ENCODE measurements around the gene MYO5A. TPM values are rescaled to one million over a fixed set of nuclear protein-coding genes. Genes with fewer than 3 reads are reported as not detected.

Gene MYO5A
- total RNA-seq, 2 donors from 2014 or later = 50.6 to 58.4 TPM

DNA sequence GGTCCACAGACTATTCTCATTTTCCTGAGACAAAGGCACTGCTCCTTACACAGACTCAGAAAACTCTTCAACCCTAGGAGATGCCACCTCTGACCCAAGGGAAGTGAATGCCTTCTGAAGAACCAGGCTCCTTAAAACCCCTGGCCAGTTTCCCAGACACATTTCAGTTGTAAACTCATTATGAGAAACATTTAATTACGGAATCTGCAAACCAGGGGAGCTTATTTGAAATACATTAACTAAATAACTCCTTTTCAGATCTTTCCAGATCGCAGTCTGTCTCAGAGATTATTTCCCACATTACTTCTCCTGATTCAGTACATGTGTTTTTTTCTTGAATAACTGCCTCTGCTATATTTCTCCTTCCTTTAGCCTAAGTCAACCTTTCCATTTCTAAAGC is 17.6 kb downstream of the MYO5A start:
- Mint-ChIP-seq H3K27ac (peak overlapping the region; percentile 14), H3K27me3 (no peaks in the 10 kb centered on the region), H3K4me3 (no peak overlapping the region), H3K36me3 (ENCODE audit: low read depth) (no peaks in the 10 kb centered on the region), H3K4me1 (peaks cover 33% of the 10 kb centered on the region)
- H3K9me3 ChIP-seq (ENCODE audit: control insufficient read depth, low read length, poor library complexity, severe bottlenecking) = no peaks in the 10 kb centered on the region
- ATAC-seq (no peak), DNase-seq (no peak)

DNA sequence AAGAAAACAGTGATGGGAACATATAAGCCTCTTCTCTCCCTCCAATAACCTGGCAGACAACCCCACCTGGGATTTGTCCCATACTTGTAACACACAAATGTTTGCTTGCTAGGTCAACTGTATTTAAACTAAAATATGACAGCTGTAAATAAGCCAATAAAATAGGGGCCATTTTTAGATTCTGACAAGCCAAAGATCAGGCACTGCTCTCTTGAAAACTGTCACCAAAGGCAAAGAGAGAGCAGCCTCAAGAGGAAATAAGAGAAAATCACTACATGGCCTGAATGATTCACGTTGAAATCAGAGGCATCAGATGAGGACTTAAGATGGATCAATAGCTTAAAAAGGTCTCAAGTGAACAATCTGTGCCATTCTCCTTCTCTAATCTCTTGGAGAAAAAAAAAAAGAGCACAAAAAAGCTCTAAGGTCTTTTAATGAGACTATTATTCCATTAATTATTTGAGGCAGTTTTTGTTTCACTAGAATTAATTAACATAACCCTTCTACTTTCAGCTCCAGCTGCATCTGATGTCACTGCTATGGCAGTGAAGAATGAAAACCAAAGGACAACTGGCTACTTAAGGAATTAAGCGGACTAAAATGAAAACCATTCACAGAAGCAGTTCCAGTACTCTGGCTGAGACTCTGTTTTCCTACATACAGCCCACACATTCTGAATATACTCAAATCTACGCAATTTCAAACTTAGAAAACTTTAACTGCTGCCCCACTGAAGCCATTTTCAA is 19.0 kb downstream of the MYO5A start:
- no peak for ATAC-seq
- no peaks in the 10 kb centered on the region for H3K27me3 Mint-ChIP-seq
- H3K4me1 Mint-ChIP-seq = peaks cover 41% of the 10 kb centered on the region

DNA sequence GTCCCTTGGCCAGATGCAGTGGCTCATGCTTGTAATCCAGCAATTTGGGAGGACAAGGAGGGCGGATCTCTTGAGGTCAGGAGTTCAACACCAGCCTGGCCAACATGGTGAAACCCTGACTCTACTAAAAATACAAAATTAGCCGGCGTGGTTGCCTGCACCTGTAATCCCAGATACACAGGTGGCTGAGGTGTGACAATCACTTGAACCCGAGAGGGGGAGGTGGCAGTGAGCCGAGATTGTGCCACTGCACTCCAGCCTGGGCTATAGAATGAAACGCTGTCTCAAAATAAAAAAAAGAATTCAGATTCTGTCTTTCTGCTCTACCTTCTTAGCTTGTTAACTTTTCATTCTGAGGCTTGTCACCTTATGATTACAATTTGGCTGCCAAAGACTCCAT is 22.1 kb downstream of the MYO5A start:
- ATAC-seq = no peak
- Mint-ChIP-seq H3K4me1 (peaks cover 48% of the 10 kb centered on the region), H3K36me3 (ENCODE audit: low read depth) (no peaks in the 10 kb centered on the region), H3K27ac (no peak overlapping the region), H3K4me3 (no peak overlapping the region), H3K27me3 (no peaks in the 10 kb centered on the region)
- no peaks in the 10 kb centered on the region for H3K9me3 ChIP-seq (ENCODE audit: control insufficient read depth, low read length, poor library complexity, severe bottlenecking)
- DNase-seq = no peak

More for the DNA sequence above, 19.0 kb downstream of the MYO5A start:
- Mint-ChIP-seq H3K36me3 (ENCODE audit: low read depth) (no peaks in the 10 kb centered on the region), H3K27ac (peak overlapping the region; percentile 70), H3K4me3 (no peak overlapping the region)
- no peaks in the 10 kb centered on the region for H3K9me3 ChIP-seq (ENCODE audit: control insufficient read depth, low read length, poor library complexity, severe bottlenecking)
- no peak for DNase-seq

- H3K27ac Mint-ChIP-seq = peak overlapping the region; percentile 6
- ATAC-seq (no peak), DNase-seq (no peak)
- H3K4me1 Mint-ChIP-seq = peaks cover 37% of the 10 kb centered on the region
- H3K4me3 Mint-ChIP-seq = no peak overlapping the region
- H3K36me3 Mint-ChIP-seq (ENCODE audit: low read depth) = no peaks in the 10 kb centered on the region
- no peaks in the 10 kb centered on the region for H3K9me3 ChIP-seq (ENCODE audit: control insufficient read depth, low read length, poor library complexity, severe bottlenecking)
- H3K27me3 Mint-ChIP-seq = no peaks in the 10 kb centered on the region
Measured at GRCh38 chr15:52505151-52505550, 23.5 kb downstream of the MYO5A start.

- Mint-ChIP-seq H3K4me3 (peak overlapping the region; percentile 75), H3K27ac (peak overlapping the region; percentile 6), H3K27me3 (no peaks in the 10 kb centered on the region), H3K36me3 (ENCODE audit: low read depth) (no peaks in the 10 kb centered on the region), H3K4me1 (peaks cover 39% of the 10 kb centered on the region)
- peak; percentile 66 for ATAC-seq
- H3K9me3 ChIP-seq (ENCODE audit: control insufficient read depth, low read length, poor library complexity, severe bottlenecking) = no peaks in the 10 kb centered on the region
- no peak for DNase-seq
Measured at GRCh38 chr15:52503788-52504496, 24.7 kb downstream of the MYO5A start.

- H3K36me3 Mint-ChIP-seq (ENCODE audit: low read depth) = no peaks in the 10 kb centered on the region
- H3K4me1 Mint-ChIP-seq = peaks cover 34% of the 10 kb centered on the region
- H3K27ac Mint-ChIP-seq = no peak overlapping the region
- no peak overlapping the region for H3K4me3 Mint-ChIP-seq
- no peak for DNase-seq
- H3K27me3 Mint-ChIP-seq = no peaks in the 10 kb centered on the region
- no peaks in the 10 kb centered on the region for H3K9me3 ChIP-seq (ENCODE audit: control insufficient read depth, low read length, poor library complexity, severe bottlenecking)
- no peak for ATAC-seq
Measured at GRCh38 chr15:52502608-52503007, 26.1 kb downstream of the MYO5A start.

GRCh38 chr15:52499506-52499905 is 29.2 kb downstream of the MYO5A start:
- no peaks in the 10 kb centered on the region for H3K27me3 Mint-ChIP-seq
- ATAC-seq = no peak
- peaks cover 27% of the 10 kb centered on the region for H3K4me1 Mint-ChIP-seq
- no peaks in the 10 kb centered on the region for H3K9me3 ChIP-seq (ENCODE audit: control insufficient read depth, low read length, poor library complexity, severe bottlenecking)
- no peak overlapping the region for H3K27ac Mint-ChIP-seq
- DNase-seq = no peak
- no peaks in the 10 kb centered on the region for H3K36me3 Mint-ChIP-seq (ENCODE audit: low read depth)
- H3K4me3 Mint-ChIP-seq = no peak overlapping the region

- H3K4me3 Mint-ChIP-seq = no peak overlapping the region
- no peaks in the 10 kb centered on the region for H3K27me3 Mint-ChIP-seq
- no peaks in the 10 kb centered on the region for H3K9me3 ChIP-seq (ENCODE audit: control insufficient read depth, low read length, poor library complexity, severe bottlenecking)
- DNase-seq (no peak), ATAC-seq (no peak)
- H3K27ac Mint-ChIP-seq = no peak overlapping the region
- peaks cover 19% of the 10 kb centered on the region for H3K4me1 Mint-ChIP-seq
- no peaks in the 10 kb centered on the region for H3K36me3 Mint-ChIP-seq (ENCODE audit: low read depth)
Measured at GRCh38 chr15:52498706-52499105, 30.0 kb downstream of the MYO5A start.

DNA sequence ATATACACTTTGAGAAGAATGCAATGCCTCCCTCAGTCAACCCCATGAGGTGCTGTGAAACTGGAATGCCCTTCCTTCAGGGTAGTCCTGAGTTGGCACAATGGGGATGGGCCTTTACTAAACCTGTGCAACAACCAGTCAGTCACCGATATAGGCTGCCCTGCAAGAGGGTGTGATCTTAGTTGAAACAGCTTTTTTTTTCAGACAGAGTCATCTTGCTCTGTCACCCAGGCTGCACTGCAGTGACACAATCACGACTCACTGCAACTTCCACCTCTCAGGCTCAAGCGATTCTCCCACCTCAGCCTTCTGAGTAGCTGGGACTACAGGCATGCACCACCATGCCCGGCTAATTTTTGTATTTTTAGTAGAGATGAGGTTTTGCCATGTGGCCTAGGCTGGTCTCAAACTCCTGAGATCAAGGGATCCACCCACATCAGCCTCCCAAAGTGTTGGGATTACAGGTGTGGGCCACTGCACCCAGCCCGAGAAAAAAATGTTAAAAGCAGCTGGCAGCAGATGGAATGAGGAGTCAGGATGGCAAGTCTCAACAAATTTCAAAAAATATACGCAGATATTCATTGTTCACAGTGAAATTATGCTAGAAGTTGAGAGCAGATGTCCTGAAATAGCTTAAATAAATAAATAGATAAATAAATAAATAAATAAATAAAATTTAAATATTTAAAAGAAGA is 31.8 kb downstream of the MYO5A start:
- Mint-ChIP-seq H3K27ac (no peak overlapping the region), H3K36me3 (ENCODE audit: low read depth) (no peaks in the 10 kb centered on the region), H3K27me3 (no peaks in the 10 kb centered on the region), H3K4me1 (peaks cover 28% of the 10 kb centered on the region), H3K4me3 (no peak overlapping the region)
- H3K9me3 ChIP-seq (ENCODE audit: control insufficient read depth, low read length, poor library complexity, severe bottlenecking) = no peaks in the 10 kb centered on the region
- DNase-seq (no peak), ATAC-seq (peak; percentile 37)

DNA sequence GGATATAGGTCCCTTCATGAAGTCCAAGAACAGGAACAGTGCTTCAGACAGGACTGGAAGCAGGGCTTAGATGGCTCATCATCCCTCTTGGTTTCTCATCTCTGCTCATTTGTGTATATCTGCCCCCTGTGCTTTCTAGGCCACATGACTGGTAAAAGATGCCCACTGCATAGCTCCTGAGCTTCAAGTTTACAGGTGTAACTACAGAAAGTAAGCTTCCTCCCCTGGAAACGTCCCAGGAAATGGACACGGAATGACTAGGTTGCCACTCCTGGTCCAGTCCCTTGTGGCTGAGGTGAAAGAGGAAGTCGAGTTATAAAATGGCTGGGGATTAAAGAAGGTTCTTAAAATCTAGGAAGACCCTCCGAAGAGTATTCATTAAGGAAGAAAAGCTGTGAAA is 32.5 kb downstream of the MYO5A start:
- Mint-ChIP-seq H3K27me3 (no peaks in the 10 kb centered on the region), H3K27ac (no peak overlapping the region), H3K36me3 (ENCODE audit: low read depth) (no peaks in the 10 kb centered on the region), H3K4me3 (peak overlapping the region; percentile 28), H3K4me1 (peaks cover 32% of the 10 kb centered on the region)
- ATAC-seq (no peak), DNase-seq (no peak)
- no peaks in the 10 kb centered on the region for H3K9me3 ChIP-seq (ENCODE audit: control insufficient read depth, low read length, poor library complexity, severe bottlenecking)

DNA sequence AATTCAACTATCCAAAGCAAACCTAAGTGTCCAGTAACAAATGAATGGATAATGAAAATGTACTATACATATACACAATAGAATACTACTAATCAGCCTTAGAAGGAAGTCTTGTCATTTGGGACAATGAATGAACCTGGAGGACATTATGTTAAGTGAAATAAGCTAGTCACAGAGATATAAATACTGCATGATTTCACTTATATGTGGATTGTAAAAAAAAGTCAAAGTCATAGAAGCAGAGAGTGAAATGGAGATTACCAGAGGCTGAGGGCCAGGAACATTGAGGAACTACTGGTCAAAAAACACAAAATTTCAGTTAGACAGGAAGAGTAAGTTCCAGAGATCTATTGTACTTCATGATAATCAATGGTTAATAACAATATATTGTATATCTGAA is 33.6 kb downstream of the MYO5A start:
- peaks cover 35% of the 10 kb centered on the region for H3K4me1 Mint-ChIP-seq
- no peak overlapping the region for H3K27ac Mint-ChIP-seq
- no peak for DNase-seq
- no peak overlapping the region for H3K4me3 Mint-ChIP-seq
- no peaks in the 10 kb centered on the region for H3K36me3 Mint-ChIP-seq (ENCODE audit: low read depth)
- H3K27me3 Mint-ChIP-seq = no peaks in the 10 kb centered on the region
- H3K9me3 ChIP-seq (ENCODE audit: control insufficient read depth, low read length, poor library complexity, severe bottlenecking) = no peaks in the 10 kb centered on the region
- ATAC-seq = no peak

- H3K9me3 ChIP-seq (ENCODE audit: control insufficient read depth, low read length, poor library complexity, severe bottlenecking) = no peaks in the 10 kb centered on the region
- H3K27me3 Mint-ChIP-seq = no peaks in the 10 kb centered on the region
- H3K36me3 Mint-ChIP-seq (ENCODE audit: low read depth) = no peaks in the 10 kb centered on the region
- DNase-seq (no peak), ATAC-seq (no peak)
- no peak overlapping the region for H3K27ac Mint-ChIP-seq
- peaks cover 28% of the 10 kb centered on the region for H3K4me1 Mint-ChIP-seq
- H3K4me3 Mint-ChIP-seq = no peak overlapping the region
Measured at GRCh38 chr15:52493968-52494367, 34.7 kb downstream of the MYO5A start.

- Mint-ChIP-seq H3K27me3 (no peaks in the 10 kb centered on the region), H3K27ac (peak overlapping the region; percentile 34), H3K4me3 (no peak overlapping the region), H3K4me1 (peaks cover 37% of the 10 kb centered on the region), H3K36me3 (ENCODE audit: low read depth) (no peaks in the 10 kb centered on the region)
- no peak for ATAC-seq
- no peaks in the 10 kb centered on the region for H3K9me3 ChIP-seq (ENCODE audit: control insufficient read depth, low read length, poor library complexity, severe bottlenecking)
- DNase-seq = no peak
Measured at GRCh38 chr15:52492132-52492531, 36.5 kb downstream of the MYO5A start.
